Neural cell (in vitro differentiated cells): ENCODE measurements around the gene RNF215. TPM values are rescaled to one million over a fixed set of nuclear protein-coding genes. Genes with fewer than 3 reads are reported as not detected.

Experiments used
- H2AFZ ChIP-seq: fragments of 200-600, 300-800 bp; sonication (generic), shearing (Covaris generic); 2 replicates; pipeline ENCODE4 v1.6.0; 2014; ENCODE audit warnings: low read depth, mild to moderate bottlenecking, antibody characterized with exemption, low read length, moderate library complexity
- H3F3A ChIP-seq: fragments of 200-600 bp; shearing (Covaris generic); 2 replicates; pipeline ENCODE4 v1.6.1; 2016; ENCODE audit warnings: mild to moderate bottlenecking, moderate library complexity, mixed read lengths, antibody characterized with exemption, low read length; ENCODE audit not compliant: insufficient read depth, poor library complexity, severe bottlenecking
- H3K27ac ChIP-seq: fragments of 200-600, 300-800 bp; sonication (generic), shearing (Covaris generic); 2 replicates; pipeline ENCODE4 v1.5.1; 2014; ENCODE audit warnings: mild to moderate bottlenecking, low read length, moderate library complexity
- H3K27me3 ChIP-seq: fragments of 300-800, 200-600 bp; sonication (generic), shearing (Covaris generic); 2 replicates; pipeline ENCODE4 v1.6.0; 2014; ENCODE audit warnings: mild to moderate bottlenecking, low read depth, low read length, moderate library complexity; ENCODE audit not compliant: insufficient read depth
- H3K36me3 ChIP-seq: fragments of 300-800, 200-600 bp; sonication (generic), shearing (Covaris generic); 2 replicates; pipeline ENCODE4 v1.5.1; 2014; ENCODE audit warnings: mild to moderate bottlenecking, antibody characterized with exemption, low read length, moderate library complexity; ENCODE audit not compliant: insufficient read depth
- H3K4me2 ChIP-seq: fragments of 300-800, 200-600 bp; sonication (generic), shearing (Covaris generic); 2 replicates; pipeline ENCODE4 v1.6.0; 2014; ENCODE audit warnings: mild to moderate bottlenecking, low read length
- H3K4me3 ChIP-seq: fragments of 300-800, 200-600 bp; sonication (generic), shearing (Covaris generic); 2 replicates; pipeline ENCODE4 v1.5.1; 2014; ENCODE audit warnings: mild to moderate bottlenecking, low read length, moderate library complexity
- H3K79me2 ChIP-seq: fragments of 200-600 bp; shearing (Covaris generic); replicated peaks from 2 replicates; pipeline ENCODE4 v1.6.0; 2014; ENCODE audit warnings: mild to moderate bottlenecking, low read length, moderate library complexity; ENCODE audit not compliant: insufficient read depth
- H3K9ac ChIP-seq: fragments of 300-800, 200-600 bp; sonication (generic), shearing (Covaris generic); 2 replicates; pipeline ENCODE4 v1.6.1; 2016; ENCODE audit warnings: mild to moderate bottlenecking, low read length, mixed read lengths
- H3K9me2 ChIP-seq: fragments of 200-600 bp; shearing (Covaris generic); 2 replicates; pipeline ENCODE4 v1.6.1; 2016; ENCODE audit warnings: mild to moderate bottlenecking, low read length, mixed read lengths; ENCODE audit not compliant: insufficient read depth
- H3K9me3 ChIP-seq: fragments of 200-600, 300-800 bp; sonication (generic), shearing (Covaris generic); 2 replicates; pipeline ENCODE4 v1.6.1; 2016; ENCODE audit warnings: mild to moderate bottlenecking, mixed run types, low read length, moderate library complexity, mixed read lengths
- H4K20me1 ChIP-seq: fragments of 200-600 bp; shearing (Covaris generic); 2 replicates; pipeline ENCODE4 v1.6.1; 2016; ENCODE audit warnings: mild to moderate bottlenecking, mixed run types; ENCODE audit not compliant: insufficient read depth
- EP300 ChIP-seq: fragments of 450-650 bp; conservative IDR thresholded peaks from 2 replicates; pipeline ENCODE4 v1.6.1; 2014; ENCODE audit warnings: antibody characterized with exemption, mild to moderate bottlenecking, moderate library complexity; ENCODE audit not compliant: poor library complexity, severe bottlenecking
- EZH2 ChIP-seq: fragments of 200-600, 300-800 bp; shearing (Covaris generic), sonication (generic); IDR thresholded peaks from 2 replicates; pipeline ENCODE4 v1.6.1; 2014; ENCODE audit warnings: antibody characterized with exemption, low read length, borderline replicate concordance, mild to moderate bottlenecking; ENCODE audit not compliant: insufficient read depth, poor library complexity, severe bottlenecking
- MXI1 ChIP-seq: fragments of 450-650 bp; conservative IDR thresholded peaks from 2 replicates; pipeline ENCODE4 v1.6.1; 2014; ENCODE audit warnings: antibody characterized with exemption, mild to moderate bottlenecking; ENCODE audit not compliant: poor library complexity, severe bottlenecking
- POLR2AphosphoS5 ChIP-seq: IDR thresholded peaks from 2 replicates; pipeline ENCODE4 v1.6.1; 2012
- RAD21 ChIP-seq: fragments of 450-650 bp; conservative IDR thresholded peaks from 2 replicates; pipeline ENCODE4 v1.6.1; 2014; ENCODE audit warnings: antibody characterized with exemption, mild to moderate bottlenecking, moderate library complexity
- REST ChIP-seq: IDR thresholded peaks from 2 replicates; pipeline ENCODE4 v1.6.1; 2012; ENCODE audit warnings: borderline replicate concordance
- SMC3 ChIP-seq: fragments of 450-650 bp; conservative IDR thresholded peaks from 2 replicates; pipeline ENCODE4 v1.6.1; 2014; ENCODE audit warnings: antibody characterized with exemption, mild to moderate bottlenecking, moderate library complexity; ENCODE audit not compliant: poor library complexity
- TAF1 ChIP-seq: IDR thresholded peaks from 2 replicates; pipeline ENCODE4 v1.6.1; 2012; ENCODE audit warnings: low read depth
- polyA plus RNA-seq: library from polyadenylated mRNA; depleted of rRNA; stranded (reverse); fragments of >200 nt; gene quantifications from 2 replicates; pipeline ENCODE4 v1.2.3, GENCODE V29; 2014
- TF ChIP-seq, protein P1 (sequence below): fragments of 450-650 bp; IDR thresholded peaks from 2 replicates; pipeline ENCODE4 v1.5.1; 2014; ENCODE audit warnings: antibody characterized with exemption, mild to moderate bottlenecking, moderate library complexity; ENCODE audit not compliant: poor library complexity, severe bottlenecking

RNF215 gene
- polyA plus RNA-seq, 1 donor from 2014 or later: 28.3 TPM

- Histone ChIP-seq H3K9ac (no peak overlapping the region), H3K9me2 (no peaks in the 10 kb centered on the region), H3K4me2 (no peak overlapping the region), H3F3A (no peaks in the 10 kb centered on the region), H2AFZ (no peak overlapping the region), H3K4me3 (no peak overlapping the region), H3K9me3 (no peaks in the 10 kb centered on the region), H3K27ac (no peak overlapping the region), H3K27me3 (no peaks in the 10 kb centered on the region), H3K36me3 (peaks cover 14% of the 10 kb centered on the region), H4K20me1 (no peaks in the 10 kb centered on the region), H3K79me2 (peaks cover 19% of the 10 kb centered on the region)
- TF ChIP-seq POLR2AphosphoS5 (no peak), TAF1 (no peak), RAD21 (no peak), EP300 (no peak), EZH2 (no peak), SMC3 (no peak), MXI1 (no peak), REST (no peak)
- TF ChIP-seq, protein P1, sequence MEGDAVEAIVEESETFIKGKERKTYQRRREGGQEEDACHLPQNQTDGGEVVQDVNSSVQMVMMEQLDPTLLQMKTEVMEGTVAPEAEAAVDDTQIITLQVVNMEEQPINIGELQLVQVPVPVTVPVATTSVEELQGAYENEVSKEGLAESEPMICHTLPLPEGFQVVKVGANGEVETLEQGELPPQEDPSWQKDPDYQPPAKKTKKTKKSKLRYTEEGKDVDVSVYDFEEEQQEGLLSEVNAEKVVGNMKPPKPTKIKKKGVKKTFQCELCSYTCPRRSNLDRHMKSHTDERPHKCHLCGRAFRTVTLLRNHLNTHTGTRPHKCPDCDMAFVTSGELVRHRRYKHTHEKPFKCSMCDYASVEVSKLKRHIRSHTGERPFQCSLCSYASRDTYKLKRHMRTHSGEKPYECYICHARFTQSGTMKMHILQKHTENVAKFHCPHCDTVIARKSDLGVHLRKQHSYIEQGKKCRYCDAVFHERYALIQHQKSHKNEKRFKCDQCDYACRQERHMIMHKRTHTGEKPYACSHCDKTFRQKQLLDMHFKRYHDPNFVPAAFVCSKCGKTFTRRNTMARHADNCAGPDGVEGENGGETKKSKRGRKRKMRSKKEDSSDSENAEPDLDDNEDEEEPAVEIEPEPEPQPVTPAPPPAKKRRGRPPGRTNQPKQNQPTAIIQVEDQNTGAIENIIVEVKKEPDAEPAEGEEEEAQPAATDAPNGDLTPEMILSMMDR: no peak
These were observed 39.8 kb downstream of the RNF215 start for GRCh38 chr22:30347255-30347892.

DNA sequence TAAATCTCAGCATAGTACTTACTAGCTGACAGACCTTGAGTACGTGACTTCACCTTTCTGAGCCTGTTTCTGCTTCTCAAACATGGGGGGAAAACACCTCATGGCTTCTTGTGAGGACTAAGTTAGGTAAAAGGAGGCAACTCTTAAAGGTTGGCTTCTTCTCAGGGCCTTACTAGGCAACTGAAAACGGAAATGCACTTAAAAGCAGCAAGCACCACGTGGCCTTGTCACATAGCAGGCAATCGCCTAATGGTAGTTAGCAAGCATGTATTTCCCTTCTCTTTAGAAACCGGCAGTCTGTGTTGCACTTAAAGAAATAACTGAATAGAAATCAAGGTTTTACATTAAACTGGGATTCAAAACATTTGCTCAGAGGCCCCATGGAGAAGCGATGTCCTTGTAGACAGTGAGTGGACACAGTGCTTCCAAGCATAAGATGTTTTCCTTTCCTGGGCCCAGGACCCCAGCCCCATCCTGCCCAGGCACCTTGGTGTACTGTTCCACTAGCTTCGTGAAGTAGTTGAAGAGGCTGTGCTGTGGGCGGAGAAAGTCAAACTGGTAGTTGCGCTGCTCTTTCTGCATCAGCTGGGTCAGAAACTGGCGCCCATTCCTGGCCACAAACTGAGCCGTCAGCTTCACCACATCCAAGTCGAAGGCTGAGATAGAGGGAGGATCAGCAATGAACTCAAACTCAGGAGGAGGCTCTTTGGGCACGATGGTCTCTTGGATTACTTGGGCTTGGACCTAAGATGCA is 42.6 kb downstream of the RNF215 start:
- Histone ChIP-seq H3K4me3 (no peak overlapping the region), H3K27me3 (no peaks in the 10 kb centered on the region), H4K20me1 (no peaks in the 10 kb centered on the region), H3K9ac (no peak overlapping the region), H3K27ac (no peak overlapping the region), H3K79me2 (peaks cover 10% of the 10 kb centered on the region), H3K9me3 (no peaks in the 10 kb centered on the region), H3F3A (no peaks in the 10 kb centered on the region), H3K36me3 (peaks cover 17% of the 10 kb centered on the region), H3K9me2 (no peaks in the 10 kb centered on the region), H2AFZ (no peak overlapping the region), H3K4me2 (no peak overlapping the region)
- no peak for TF ChIP-seq REST
- TF ChIP-seq EZH2: no peak
- no peak for TF ChIP-seq RAD21
- no peak for TF ChIP-seq EP300
- TF ChIP-seq, protein P1: no peak
- TF ChIP-seq TAF1: no peak
- no peak for TF ChIP-seq MXI1
- no peak for TF ChIP-seq SMC3
- no peak for TF ChIP-seq POLR2AphosphoS5
